Suprapubic skin (tissue), 4 donors: ENCODE data around the gene CGB2. TPM values are rescaled to one million over a fixed set of nuclear protein-coding genes. Genes with fewer than 3 reads are reported as not detected.

Source experiments
- DNase-seq, 2 donors: peaks; one replicate each; pipeline ENCODE4 v3.0.0-alpha.2; 2019; ENCODE audit warnings: low spot score in 2 of 2
- H3K27ac ChIP-seq: fragments of 200-600 bp; sonication (generic); one replicate; pipeline ENCODE4 v1.5.1; 2019
- H3K27me3 ChIP-seq: fragments of 200-600 bp; sonication (generic); one replicate; pipeline ENCODE4 v1.5.1; 2019
- H3K36me3 ChIP-seq: fragments of 200-600 bp; sonication (generic); one replicate; pipeline ENCODE4 v1.5.1; 2019
- H3K4me1 ChIP-seq: fragments of 200-600 bp; sonication (generic); one replicate; pipeline ENCODE4 v1.5.1; 2019
- H3K4me3 ChIP-seq: fragments of 200-600 bp; sonication (generic); one replicate; pipeline ENCODE4 v1.5.1; 2019; ENCODE audit warnings: mild to moderate bottlenecking
- H3K9me3 ChIP-seq: fragments of 200-600 bp; sonication (generic); one replicate; pipeline ENCODE4 v1.5.1; 2019
- CTCF ChIP-seq, 2 donors: fragments of 200-600 bp in 1 of 2; fragments of 450-650 bp in 1 of 2; sonication (generic) in 1 of 2; IDR thresholded peaks; one replicate each; pipeline ENCODE4 v1.5.1; 2016 to 2019; ENCODE audit warnings: antibody characterized with exemption in 2 of 2, mild to moderate bottlenecking in 1 of 2, moderate library complexity in 1 of 2
- EP300 ChIP-seq: sonication (generic); formaldehyde crosslinking; IDR thresholded peaks from one replicate; pipeline ENCODE4 v1.6.1; 2017; ENCODE audit warnings: antibody characterized with exemption
- POLR2A ChIP-seq, 2 donors: fragments of 450-650 bp; IDR thresholded peaks; one replicate each; pipeline ENCODE4 v1.6.1; 2017; ENCODE audit warnings: antibody characterized with exemption in 2 of 2, mild to moderate bottlenecking in 2 of 2, moderate library complexity in 2 of 2
- POLR2AphosphoS5 ChIP-seq, 3 donors: sonication (generic); formaldehyde crosslinking; IDR thresholded peaks; one replicate each; pipeline ENCODE4 v1.6.1; 2017; ENCODE audit warnings: antibody characterized with exemption in 3 of 3
- WGBS: methylation state at CpG from one replicate; pipeline ENCODE4 v1.1.5; 2018; 5-methylcytosine and 5-hydroxymethylcytosine counted together
- total RNA-seq, 4 donors: library from RNA; depleted of rRNA; stranded (reverse); fragments of >200 nt; gene quantifications; one replicate each; pipeline ENCODE4 v1.1.0, GENCODE V29; 2016

The CGB2 gene
- total RNA-seq, 4 donors from 2014 or later: not detected

GRCh38 chr19:48988286-48988685 is 43.4 kb upstream of the CGB2 start:
- peaks cover 28% of the 10 kb centered on the region for H3K4me1 ChIP-seq
- H3K27ac ChIP-seq: no peak overlapping the region
- no peak for DNase-seq
- H3K27me3 ChIP-seq: no peaks in the 10 kb centered on the region
- peaks cover 51% of the 10 kb centered on the region for H3K36me3 ChIP-seq
- H3K4me3 ChIP-seq: no peak overlapping the region
- no peak for TF ChIP-seq POLR2A (IDR thresholded peaks at IDR 0.05)
- no peak for TF ChIP-seq POLR2AphosphoS5 (IDR thresholded peaks at IDR 0.05)
- no peak for TF ChIP-seq EP300
- TF ChIP-seq CTCF (IDR thresholded peaks at IDR 0.05): no peak
- WGBS: 95% methylated on average over 7 of the region's 7 CpGs
- H3K9me3 ChIP-seq: no peaks in the 10 kb centered on the region

- 95% methylated on average over 9 of the region's 9 CpGs for WGBS
- DNase-seq: no peak
- H3K36me3 ChIP-seq: peaks cover 47% of the 10 kb centered on the region
- no peaks in the 10 kb centered on the region for H3K27me3 ChIP-seq
- H3K27ac ChIP-seq: no peak overlapping the region
- TF ChIP-seq EP300 (no peak), CTCF (IDR thresholded peaks at IDR 0.05) (no peak), POLR2A (IDR thresholded peaks at IDR 0.05) (no peak), POLR2AphosphoS5 (IDR thresholded peaks at IDR 0.05) (no peak)
- H3K4me3 ChIP-seq: no peak overlapping the region
- H3K4me1 ChIP-seq: peaks cover 28% of the 10 kb centered on the region
- no peaks in the 10 kb centered on the region for H3K9me3 ChIP-seq
Observed at GRCh38 chr19:48988860-48989259, 42.8 kb upstream of the CGB2 start.

- H3K36me3 ChIP-seq: peaks cover 38% of the 10 kb centered on the region
- no peak overlapping the region for H3K4me3 ChIP-seq
- DNase-seq: no peak
- TF ChIP-seq CTCF (IDR thresholded peaks at IDR 0.05): no peak
- no peak for TF ChIP-seq POLR2AphosphoS5 (IDR thresholded peaks at IDR 0.05)
- no peak for TF ChIP-seq EP300
- H3K4me1 ChIP-seq: peaks cover 37% of the 10 kb centered on the region
- no peaks in the 10 kb centered on the region for H3K9me3 ChIP-seq
- 73% methylated on average over 17 of the region's 17 CpGs for WGBS
- H3K27me3 ChIP-seq: no peaks in the 10 kb centered on the region
- no peak overlapping the region for H3K27ac ChIP-seq
Observed at GRCh38 chr19:48989701-48990291, 41.9 kb upstream of the CGB2 start.

- Histone ChIP-seq H3K27ac (no peak overlapping the region), H3K27me3 (no peaks in the 10 kb centered on the region), H3K36me3 (peaks cover 32% of the 10 kb centered on the region), H3K9me3 (no peaks in the 10 kb centered on the region), H3K4me3 (no peak overlapping the region), H3K4me1 (peaks cover 43% of the 10 kb centered on the region)
- TF ChIP-seq CTCF (IDR thresholded peaks at IDR 0.05) (no peak), POLR2A (IDR thresholded peaks at IDR 0.05) (no peak), EP300 (no peak), POLR2AphosphoS5 (IDR thresholded peaks at IDR 0.05) (no peak)
- WGBS: 55% methylated on average over 4 of the region's 4 CpGs
- DNase-seq: no peak
Observed at GRCh38 chr19:48990400-48990799, 41.3 kb upstream of the CGB2 start.

GRCh38 chr19:48991011-48991609 is 40.6 kb upstream of the CGB2 start:
- Histone ChIP-seq H3K27ac (peak overlapping the region; percentile 95), H3K9me3 (no peaks in the 10 kb centered on the region), H3K4me1 (peaks cover 44% of the 10 kb centered on the region), H3K4me3 (peak overlapping the region; percentile 76), H3K36me3 (peaks cover 25% of the 10 kb centered on the region), H3K27me3 (no peaks in the 10 kb centered on the region)
- 83% methylated on average over 20 of the region's 22 CpGs for WGBS
- TF ChIP-seq POLR2A (IDR thresholded peaks at IDR 0.05) (no peak), POLR2AphosphoS5 (IDR thresholded peaks at IDR 0.05) (no peak), CTCF (IDR thresholded peaks at IDR 0.05) (no peak), EP300 (no peak)
- DNase-seq: no peak
